NT2/D1 (cell line): ENCODE results near the gene SULT1A3.
"Not testable (repeated sequence)": the region's sequence is repeated elsewhere in the genome, so short reads cannot be mapped to it uniquely, and the experiment has no call there.

Experiments used
- DNase-seq: peaks from one replicate; pipeline ENCODE4 v3.0.0-alpha.2; 2011; ENCODE audit warnings: low read depth, low spot score
- H3K27me3 ChIP-seq: 2 replicates; pipeline ENCODE4 v1.6.0; 2011; ENCODE audit warnings: mild to moderate bottlenecking; ENCODE audit not compliant: insufficient read length, insufficient read depth
- H3K36me3 ChIP-seq: 2 replicates; pipeline ENCODE4 v1.6.1; 2011; ENCODE audit warnings: mild to moderate bottlenecking, low read length, mixed read lengths; ENCODE audit not compliant: insufficient read depth, insufficient read length
- H3K4me1 ChIP-seq: 2 replicates; pipeline ENCODE4 v1.5.1; 2011; ENCODE audit not compliant: insufficient read depth, insufficient read length
- H3K4me3 ChIP-seq: 2 replicates; pipeline ENCODE4 v1.5.1; 2011; ENCODE audit warnings: low read depth; ENCODE audit not compliant: insufficient read length
- H3K9ac ChIP-seq: 2 replicates; pipeline ENCODE4 v1.6.0; 2011; ENCODE audit warnings: low read depth; ENCODE audit not compliant: insufficient read length
- H3K9me3 ChIP-seq: 2 replicates; pipeline ENCODE4 v1.5.1; 2011; ENCODE audit warnings: mild to moderate bottlenecking, low read length; ENCODE audit not compliant: insufficient read depth

SULT1A3 gene

DNA sequence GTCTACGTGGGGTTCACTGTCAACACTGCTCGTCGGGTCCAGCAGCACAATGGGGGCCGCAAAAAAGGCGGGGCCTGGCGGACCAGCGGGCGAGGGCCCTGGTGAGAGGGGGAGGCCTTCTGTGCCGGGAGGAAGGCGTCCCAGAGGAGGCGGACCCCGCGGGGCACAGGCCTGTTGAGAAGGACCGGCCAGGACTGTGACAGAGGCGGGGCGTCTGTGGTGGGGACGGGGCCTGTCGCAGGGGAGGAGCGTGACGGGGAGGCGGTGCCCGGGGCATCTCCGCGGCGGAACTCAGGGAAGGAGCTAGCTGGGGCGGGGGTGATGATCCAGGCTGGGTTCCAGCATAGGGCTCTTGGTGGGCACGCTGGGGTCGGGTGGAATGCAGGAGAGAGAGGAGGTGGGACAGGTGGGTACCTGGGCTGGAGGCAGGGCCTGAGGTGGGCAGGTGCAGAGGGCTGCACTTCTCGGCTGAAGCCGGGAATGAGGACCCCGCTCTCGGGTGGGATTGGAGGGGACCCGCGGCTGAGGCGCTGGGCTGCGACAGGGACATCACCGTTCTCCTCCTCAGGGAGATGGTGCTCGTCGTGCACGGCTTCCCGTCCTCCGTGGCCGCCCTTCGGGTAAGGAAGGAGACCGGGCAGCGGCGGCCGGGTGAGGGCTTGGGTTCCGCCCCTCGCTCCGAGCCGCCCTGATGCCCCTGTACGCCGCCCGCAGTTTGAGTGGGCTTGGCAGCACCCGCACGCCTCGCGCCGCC is 4.7 kb upstream of the SULT1A3 start:
- H3K4me3 ChIP-seq = peak overlapping the region; percentile 47
- H3K27me3 ChIP-seq, H3K9me3 ChIP-seq, H3K4me1 ChIP-seq, DNase-seq, H3K36me3 ChIP-seq: not testable (repeated sequence)
- peak overlapping the region; percentile 79 for H3K9ac ChIP-seq

- not testable (repeated sequence) for H3K4me3 ChIP-seq, H3K4me1 ChIP-seq, H3K9me3 ChIP-seq, H3K9ac ChIP-seq, DNase-seq, H3K27me3 ChIP-seq, H3K36me3 ChIP-seq
These were observed 2.1 kb upstream of the SULT1A3 start for GRCh38 chr16:30197001-30197400.

GRCh38 chr16:30199608-30200343 is 721 bp downstream of the SULT1A3 start:
- H3K4me3 ChIP-seq, DNase-seq: not testable (repeated sequence)

DNA sequence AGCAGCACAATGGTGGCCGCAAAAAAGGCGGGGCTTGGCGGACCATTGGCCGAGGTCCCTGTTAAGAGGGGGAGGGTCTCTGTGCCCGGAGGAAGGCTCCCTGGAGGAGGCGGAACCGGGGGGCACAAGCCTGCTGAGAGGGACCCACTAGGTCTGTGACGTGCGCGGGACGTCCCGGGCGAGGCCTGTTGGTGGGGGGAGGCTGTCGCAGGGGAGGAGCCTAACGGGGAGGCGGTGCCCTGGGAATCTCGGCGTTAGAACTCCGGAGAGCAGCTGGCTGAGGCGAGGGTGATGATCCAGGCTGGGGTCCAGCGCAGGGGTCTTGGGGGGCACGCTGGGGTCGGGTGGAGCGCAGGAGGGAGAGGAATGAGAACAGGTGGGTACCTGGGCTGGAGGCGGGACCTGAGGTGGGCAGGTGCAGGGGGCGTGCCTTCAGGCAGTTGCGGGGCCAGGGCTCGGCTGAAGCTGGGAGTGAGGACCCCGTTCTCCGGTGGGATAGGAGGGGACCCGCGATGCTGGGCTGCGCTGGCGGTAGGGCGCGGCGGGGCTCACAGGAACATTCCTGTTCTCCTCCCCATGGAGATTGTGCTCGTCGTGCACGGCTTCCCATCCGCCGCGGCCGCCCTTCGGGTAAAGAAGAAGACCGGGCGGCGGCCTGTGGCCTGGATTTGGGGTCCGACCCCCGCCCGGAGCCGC is 6.6 kb downstream of the SULT1A3 start:
- not testable (repeated sequence) for H3K9me3 ChIP-seq, H3K9ac ChIP-seq, DNase-seq, H3K4me3 ChIP-seq, H3K36me3 ChIP-seq, H3K4me1 ChIP-seq, H3K27me3 ChIP-seq

More at GRCh38 chr16:30199608-30200343, 721 bp downstream of the SULT1A3 start:
- H3K9me3 ChIP-seq, H3K27me3 ChIP-seq, H3K9ac ChIP-seq, H3K36me3 ChIP-seq, H3K4me1 ChIP-seq: not testable (repeated sequence)

- H3K9me3 ChIP-seq, DNase-seq, H3K36me3 ChIP-seq, H3K4me1 ChIP-seq, H3K4me3 ChIP-seq, H3K27me3 ChIP-seq, H3K9ac ChIP-seq: not testable (repeated sequence)
These were observed 7.2 kb downstream of the SULT1A3 start for GRCh38 chr16:30206252-30206651.

- H3K4me3 ChIP-seq, H3K4me1 ChIP-seq, H3K9ac ChIP-seq, DNase-seq, H3K27me3 ChIP-seq, H3K9me3 ChIP-seq, H3K36me3 ChIP-seq: not testable (repeated sequence)
These were observed 8.1 kb downstream of the SULT1A3 start for GRCh38 chr16:30207063-30207704.

- H3K9ac ChIP-seq, H3K4me1 ChIP-seq, H3K4me3 ChIP-seq, H3K36me3 ChIP-seq, DNase-seq, H3K9me3 ChIP-seq, H3K27me3 ChIP-seq: not testable (repeated sequence)
These were observed 10.0 kb downstream of the SULT1A3 start for GRCh38 chr16:30209032-30209431.

DNA sequence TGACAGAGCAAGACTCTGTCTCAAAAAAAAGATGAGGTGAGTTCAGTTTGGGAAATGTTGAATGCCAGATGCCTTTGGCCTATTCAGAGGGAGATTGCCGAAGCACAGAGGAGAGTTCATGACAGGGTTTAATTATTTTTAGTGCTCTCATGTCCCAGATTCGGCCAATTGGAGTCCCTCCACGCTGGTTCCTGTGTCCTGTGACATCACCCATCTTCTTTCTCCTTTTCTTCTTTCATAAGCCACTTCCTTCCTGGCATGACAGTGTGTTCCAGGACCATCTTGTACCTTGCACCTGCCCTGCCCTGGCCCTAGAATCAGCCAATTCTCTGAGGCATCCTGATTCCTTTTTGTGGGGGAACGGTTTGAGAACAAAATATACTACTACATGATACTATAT is 12.4 kb downstream of the SULT1A3 start:
- not testable (repeated sequence) for H3K4me1 ChIP-seq, H3K9ac ChIP-seq, H3K4me3 ChIP-seq, H3K9me3 ChIP-seq, H3K36me3 ChIP-seq, H3K27me3 ChIP-seq, DNase-seq

- not testable (repeated sequence) for DNase-seq, H3K9ac ChIP-seq, H3K4me1 ChIP-seq, H3K36me3 ChIP-seq, H3K4me3 ChIP-seq, H3K27me3 ChIP-seq, H3K9me3 ChIP-seq
These were observed 18.0 kb downstream of the SULT1A3 start for GRCh38 chr16:30217082-30217481.

- H3K27me3 ChIP-seq, H3K4me3 ChIP-seq, H3K9ac ChIP-seq, H3K4me1 ChIP-seq, H3K36me3 ChIP-seq, H3K9me3 ChIP-seq, DNase-seq: not testable (repeated sequence)
These were observed 49.3 kb downstream of the SULT1A3 start, which contains the start of gene NPIPB13 for GRCh38 chr16:30248379-30248778. NPIPB13 (minus strand) TSS chr16:30248479; CDS start chr16:30245573, 2,906 bp downstream.
